RKO (cell line): ENCODE measurements around the gene LRRC8A.
"Not testable (repeated sequence)": the region's sequence is repeated elsewhere in the genome, so short reads cannot be mapped to it uniquely, and the experiment has no call there.

Experiments used
- DNase-seq: peaks from one replicate; pipeline ENCODE4 v3.0.0-alpha.2; 2016; ENCODE audit warnings: low spot score

Gene LRRC8A

GRCh38 chr9:128870128-128870940, 11.6 kb upstream of the LRRC8A start:
- no peak for DNase-seq

- not testable (repeated sequence) for DNase-seq
Observed at GRCh38 chr9:128870941-128871265, 11.0 kb upstream of the LRRC8A start.

GRCh38 chr9:128877852-128878251, 4.1 kb upstream of the LRRC8A start:
- no peak for DNase-seq

DNA sequence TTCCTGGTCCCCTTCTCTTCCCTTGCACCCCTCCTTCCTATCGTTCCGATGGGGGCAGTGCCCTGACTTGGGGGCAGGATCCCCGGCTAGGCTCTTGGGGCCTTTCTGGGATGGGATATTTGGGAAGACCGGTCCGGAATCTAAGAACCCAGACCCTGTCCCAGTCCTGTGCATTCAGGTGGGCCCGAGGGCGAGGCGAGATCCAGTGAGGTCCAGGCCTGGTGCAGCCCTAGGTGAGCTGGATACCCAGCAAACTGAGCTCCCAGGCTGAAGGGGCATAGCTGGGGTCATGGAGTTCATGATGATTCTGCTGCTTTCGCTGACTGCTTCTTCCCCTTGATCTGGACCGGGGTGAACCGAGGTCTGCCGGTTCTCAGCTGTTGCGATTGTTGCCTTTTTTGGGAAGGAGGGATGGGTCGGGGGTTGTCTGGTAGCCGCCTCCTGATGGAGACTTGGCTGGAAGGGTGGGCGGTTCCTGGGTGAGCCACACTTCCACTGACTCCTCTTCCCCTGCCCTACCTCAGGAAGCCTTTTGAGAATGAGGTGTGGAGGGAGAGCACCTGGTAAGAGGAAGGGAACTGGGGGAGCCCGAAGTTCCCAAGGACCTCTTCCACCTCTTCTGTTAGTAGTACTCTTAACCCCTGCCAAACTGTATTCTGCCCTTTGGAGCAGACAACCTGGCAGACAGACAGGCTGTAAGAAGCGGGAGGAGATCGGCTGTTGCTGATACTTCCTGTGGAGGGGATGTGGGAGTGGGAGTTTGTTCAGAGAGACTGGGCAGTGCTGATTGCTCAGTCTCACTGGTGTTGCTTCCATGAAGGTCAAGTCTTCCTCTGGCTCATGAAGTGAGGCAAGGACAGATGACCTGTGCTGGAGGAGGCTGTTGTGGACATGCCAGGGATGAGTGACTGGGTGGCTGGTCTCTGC, 1.0 kb downstream of the LRRC8A start:
- peak; percentile 56 for DNase-seq

- no peak for DNase-seq
Observed at GRCh38 chr9:128884164-128884563, 2.2 kb downstream of the LRRC8A start.

DNA sequence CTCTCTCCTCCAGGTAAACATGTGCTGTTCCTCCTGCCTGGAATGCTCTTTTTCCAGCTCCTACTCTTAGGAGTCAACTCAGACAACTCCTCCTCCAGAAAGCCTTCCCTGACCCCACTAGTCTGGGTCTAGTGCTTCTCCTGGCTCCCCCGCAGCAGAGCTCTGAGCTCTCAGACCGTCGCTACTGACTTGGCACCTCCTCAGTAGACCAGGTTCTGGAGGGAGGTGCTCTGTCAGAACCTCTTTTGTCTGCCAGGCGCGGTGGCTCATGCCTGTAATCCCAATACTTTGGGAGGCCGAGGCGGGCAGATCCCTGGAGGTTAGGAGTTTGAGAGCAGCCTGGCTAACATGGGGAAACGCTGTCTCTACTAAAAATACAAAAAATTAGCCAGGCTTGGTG, 3.4 kb downstream of the LRRC8A start:
- DNase-seq = no peak

GRCh38 chr9:128885798-128886197, 3.9 kb downstream of the LRRC8A start:
- DNase-seq = no peak

- no peak for DNase-seq
Observed at GRCh38 chr9:128886211-128886891, 4.4 kb downstream of the LRRC8A start.

GRCh38 chr9:128887049-128887448, 5.1 kb downstream of the LRRC8A start:
- no peak for DNase-seq

- no peak for DNase-seq
Observed at GRCh38 chr9:128887914-128888350, 6.0 kb downstream of the LRRC8A start.

GRCh38 chr9:128891321-128892220, 9.6 kb downstream of the LRRC8A start:
- DNase-seq = no peak

- DNase-seq = no peak
Observed at GRCh38 chr9:128892221-128892921, 10.4 kb downstream of the LRRC8A start.

- DNase-seq = no peak
Observed at GRCh38 chr9:128893354-128893753, 11.4 kb downstream of the LRRC8A start.

GRCh38 chr9:128894764-128895163, 12.8 kb downstream of the LRRC8A start:
- DNase-seq = no peak

DNA sequence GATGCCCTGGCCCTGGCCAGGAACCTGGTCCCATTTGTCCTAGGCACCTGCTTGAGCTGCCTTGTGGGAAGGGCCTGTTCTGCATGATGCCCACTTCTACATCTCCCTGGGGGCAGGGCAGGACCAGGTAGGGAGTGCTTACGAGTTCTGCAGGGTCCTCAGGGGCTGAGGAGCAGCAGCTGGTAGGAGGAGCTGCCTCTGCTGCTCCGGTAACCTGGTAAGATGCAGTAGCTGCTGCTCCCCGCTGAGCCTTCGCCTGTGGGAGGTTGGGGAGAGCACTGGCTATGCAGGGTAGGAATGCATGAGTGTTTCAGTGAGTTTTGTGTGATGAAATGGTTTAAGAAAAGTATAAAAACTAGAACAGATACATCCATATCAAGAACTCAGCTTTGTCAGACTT, 13.6 kb downstream of the LRRC8A start:
- DNase-seq = no peak

GRCh38 chr9:128898382-128898781, 16.4 kb downstream of the LRRC8A start:
- no peak for DNase-seq

DNA sequence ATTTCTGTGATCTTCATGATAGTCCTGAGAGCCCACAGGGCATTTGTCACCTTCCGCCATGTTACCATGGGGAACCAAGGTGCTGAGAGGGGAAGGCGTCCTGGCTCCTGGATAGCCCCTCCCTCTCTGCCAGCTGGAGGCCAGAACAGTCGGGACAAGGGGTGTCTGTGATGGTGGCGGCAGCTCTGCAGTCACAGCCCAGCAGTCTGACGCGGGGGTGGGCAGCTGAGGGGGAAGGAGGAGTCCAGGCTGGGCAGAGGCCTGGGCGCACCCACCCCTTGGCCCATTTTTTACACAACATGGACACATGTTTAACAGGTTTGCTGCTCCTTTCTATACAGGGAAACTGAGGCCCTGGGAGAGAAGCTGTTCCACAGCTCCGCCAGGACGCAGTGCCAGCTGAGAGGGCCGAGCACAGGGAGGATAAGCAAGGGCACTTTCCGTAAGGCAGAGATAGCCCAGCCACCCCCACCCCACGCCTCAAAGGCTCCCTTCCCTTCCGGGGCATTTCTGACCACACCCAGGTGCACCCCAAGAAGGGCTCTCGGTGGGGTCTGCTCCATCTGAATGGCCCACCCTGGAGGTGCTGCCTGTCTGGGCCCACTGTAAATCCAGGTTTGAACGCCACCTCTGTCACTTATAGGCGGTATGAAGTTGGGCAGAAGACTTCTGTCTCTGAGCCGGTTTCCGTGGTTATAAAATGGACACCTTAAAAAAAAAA, 17.1 kb downstream of the LRRC8A start:
- no peak for DNase-seq

- no peak for DNase-seq
Observed at GRCh38 chr9:128899566-128900322, 17.8 kb downstream of the LRRC8A start.

DNA sequence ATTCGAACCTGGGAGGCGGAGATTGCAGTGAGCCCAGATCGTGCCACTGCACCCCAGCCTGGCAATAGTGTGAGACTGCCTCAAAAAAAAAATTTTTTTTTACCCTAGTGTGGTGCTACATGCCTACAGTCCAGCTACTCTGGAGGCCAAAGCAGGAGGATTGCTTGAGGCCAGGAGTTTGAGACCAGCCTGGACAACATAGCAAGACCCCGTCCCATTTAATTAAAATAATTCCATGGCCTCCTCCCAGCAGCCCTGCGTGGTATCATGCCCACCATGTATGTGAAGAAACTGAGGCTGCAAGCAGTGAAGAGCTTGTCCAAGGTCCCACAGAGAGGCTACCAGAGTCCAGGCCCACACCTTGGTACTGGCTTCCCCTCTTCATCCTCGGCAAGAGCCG, 19.4 kb downstream of the LRRC8A start:
- no peak for DNase-seq
